Calu3 (cell line): Measurements from ENCODE around the gene POC1A. TPM values are rescaled to one million over a fixed set of nuclear protein-coding genes. Genes with fewer than 3 reads are reported as not detected.

Experiments used
- BruUV-seq: library from RNA; stranded (reverse); fragments of 400-500 nt; replicated peaks from 2 replicates; lab custom pipeline; 2021; lab: Mats Ljungman, UMichigan
- CTCF ChIA-PET: fragments of 300-600 bp; sonication (Branson Sonifier 250); formaldehyde crosslinking; loops from one replicate; lab custom pipeline; 2022; ENCODE audit warnings: antibody characterized with exemption; lab: Charles Lee
- DNase-seq: peaks from one replicate; pipeline ENCODE4 v3.0.0; 2022
- H3K27ac Mint-ChIP-seq: one replicate; pipeline ENCODE4 v1.8.0; 2022; ENCODE audit warnings: mixed read lengths; ENCODE audit not compliant: unreplicated experiment
- H3K27me3 Mint-ChIP-seq: one replicate; pipeline ENCODE4 v1.8.0; 2022; ENCODE audit warnings: mixed read lengths; ENCODE audit not compliant: unreplicated experiment
- H3K36me3 Mint-ChIP-seq: one replicate; pipeline ENCODE4 v1.8.0; 2022; ENCODE audit warnings: mild to moderate bottlenecking, moderate library complexity, mixed read lengths; ENCODE audit not compliant: insufficient read depth, unreplicated experiment
- H3K4me1 Mint-ChIP-seq: one replicate; pipeline ENCODE4 v1.8.0; 2022; ENCODE audit warnings: mild to moderate bottlenecking, low read depth, mixed read lengths; ENCODE audit not compliant: unreplicated experiment
- H3K4me3 Mint-ChIP-seq: one replicate; pipeline ENCODE4 v1.8.0; 2022; ENCODE audit warnings: mild to moderate bottlenecking, low read depth, moderate library complexity, mixed read lengths; ENCODE audit not compliant: unreplicated experiment
- H3K9me3 Mint-ChIP-seq: one replicate; pipeline ENCODE4 v1.8.0; 2022; ENCODE audit warnings: low read depth, mixed read lengths; ENCODE audit not compliant: unreplicated experiment
- intact Hi-C: fragments of 100-400 bp; cut with micrococcal nuclease; formaldehyde crosslinking; loops from one replicate; pipeline ENCODE4 v1.10.0; 2022; ENCODE audit not compliant: unreplicated experiment
- total RNA-seq: library from RNA; stranded (reverse); gene quantifications from 2 replicates; pipeline ENCODE4 v1.2.3, GENCODE V29; 2022
- TF ChIP-seq, protein P1 (sequence below): fragments of 200-600 bp; IDR thresholded peaks from one replicate; pipeline ENCODE4 v1.8.0; 2022; ENCODE audit warnings: antibody characterized with exemption; ENCODE audit not compliant: unreplicated experiment

The POC1A gene
- total RNA-seq, 1 experiment from 2014 or later: 26.9 TPM

GRCh38 chr3:52028572-52028971, 125.7 kb downstream of the POC1A start:
- Mint-ChIP-seq H3K9me3 (peaks cover 3% of the 10 kb centered on the region), H3K4me3 (no peak overlapping the region), H3K27me3 (no peaks in the 10 kb centered on the region), H3K27ac (no peak overlapping the region), H3K4me1 (no peaks in the 10 kb centered on the region), H3K36me3 (peaks cover 5% of the 10 kb centered on the region)
- BruUV-seq: no TSS peak
- TF ChIP-seq, protein P1, sequence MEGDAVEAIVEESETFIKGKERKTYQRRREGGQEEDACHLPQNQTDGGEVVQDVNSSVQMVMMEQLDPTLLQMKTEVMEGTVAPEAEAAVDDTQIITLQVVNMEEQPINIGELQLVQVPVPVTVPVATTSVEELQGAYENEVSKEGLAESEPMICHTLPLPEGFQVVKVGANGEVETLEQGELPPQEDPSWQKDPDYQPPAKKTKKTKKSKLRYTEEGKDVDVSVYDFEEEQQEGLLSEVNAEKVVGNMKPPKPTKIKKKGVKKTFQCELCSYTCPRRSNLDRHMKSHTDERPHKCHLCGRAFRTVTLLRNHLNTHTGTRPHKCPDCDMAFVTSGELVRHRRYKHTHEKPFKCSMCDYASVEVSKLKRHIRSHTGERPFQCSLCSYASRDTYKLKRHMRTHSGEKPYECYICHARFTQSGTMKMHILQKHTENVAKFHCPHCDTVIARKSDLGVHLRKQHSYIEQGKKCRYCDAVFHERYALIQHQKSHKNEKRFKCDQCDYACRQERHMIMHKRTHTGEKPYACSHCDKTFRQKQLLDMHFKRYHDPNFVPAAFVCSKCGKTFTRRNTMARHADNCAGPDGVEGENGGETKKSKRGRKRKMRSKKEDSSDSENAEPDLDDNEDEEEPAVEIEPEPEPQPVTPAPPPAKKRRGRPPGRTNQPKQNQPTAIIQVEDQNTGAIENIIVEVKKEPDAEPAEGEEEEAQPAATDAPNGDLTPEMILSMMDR: no peak
- intact Hi-C loops: no loop called here
- no peak for DNase-seq
- CTCF ChIA-PET: no interaction called here

GRCh38 chr3:52026041-52026440, 128.2 kb downstream of the POC1A start:
- Mint-ChIP-seq H3K4me1 (no peaks in the 10 kb centered on the region), H3K36me3 (peaks cover 5% of the 10 kb centered on the region), H3K27ac (peak overlapping the region; percentile 11), H3K4me3 (no peak overlapping the region), H3K9me3 (no peaks in the 10 kb centered on the region), H3K27me3 (no peaks in the 10 kb centered on the region)
- intact Hi-C loops: no loop called here
- CTCF ChIA-PET: no interaction called here
- no peak for DNase-seq
- BruUV-seq: no TSS peak
- TF ChIP-seq, protein P1: no peak

DNA sequence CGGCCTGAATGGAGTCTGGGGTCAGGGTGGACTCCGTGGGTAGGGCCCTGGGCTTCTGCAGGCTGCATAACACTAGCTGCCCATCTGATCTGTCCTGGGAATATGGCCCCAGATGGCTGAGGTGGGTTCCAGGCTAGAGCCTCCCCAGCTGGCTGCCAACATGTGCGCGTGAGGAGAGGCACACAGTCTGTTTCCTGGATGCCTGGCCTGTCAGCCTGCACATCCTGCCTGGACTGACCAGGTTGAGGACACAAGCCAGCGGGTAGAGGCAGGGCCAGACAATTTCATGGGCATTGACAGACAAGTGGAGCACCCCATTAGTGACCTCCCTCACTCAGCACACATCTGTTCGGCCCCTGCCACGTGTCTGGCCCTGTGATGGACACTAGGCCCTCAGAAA, 128.8 kb downstream of the POC1A start:
- DNase-seq: no peak
- CTCF ChIA-PET: no interaction called here

More for the DNA sequence above, 128.8 kb downstream of the POC1A start:
- H3K9me3 Mint-ChIP-seq: no peaks in the 10 kb centered on the region
- H3K27ac Mint-ChIP-seq: no peak overlapping the region
- H3K27me3 Mint-ChIP-seq: no peaks in the 10 kb centered on the region
- no peak overlapping the region for H3K4me3 Mint-ChIP-seq
- no TSS peak for BruUV-seq
- no peaks in the 10 kb centered on the region for H3K4me1 Mint-ChIP-seq
- H3K36me3 Mint-ChIP-seq: peaks cover 5% of the 10 kb centered on the region
- intact Hi-C loops: no loop called here
- TF ChIP-seq, protein P1: no peak

Other genes starting within 250 kb of the POC1A start
- gene RRP9, start 212.5 kb downstream of the POC1A start, total RNA-seq: 39.3 and 40.3 TPM in 2 replicates
- gene PARP3, start 212.1 kb downstream of the POC1A start, total RNA-seq: 15.0 and 20.4 TPM in 2 replicates
- gene GPR62, start 199.0 kb downstream of the POC1A start, total RNA-seq: not detected in 2 replicates
- gene PCBP4, start 187.0 kb downstream of the POC1A start, total RNA-seq: 29.8 and 31.5 TPM in 2 replicates
- 39.8 and 45.4 TPM in 2 replicates for gene ABHD14B, start 180.4 kb downstream of the POC1A start, total RNA-seq
- gene ABHD14A, start 179.4 kb downstream of the POC1A start, total RNA-seq: 6.6 and 7.3 TPM in 2 replicates
- 71.6 and 74.9 TPM in 2 replicates for gene ACY1, start 170.9 kb downstream of the POC1A start, total RNA-seq
- 747 and 782 TPM in 2 replicates for gene RPL29, start 158.5 kb downstream of the POC1A start, total RNA-seq
- 7.7 and 7.9 TPM in 2 replicates for gene DUSP7, start 97.9 kb downstream of the POC1A start, total RNA-seq
- gene ALAS1, start 43.7 kb upstream of the POC1A start, total RNA-seq: 80.2 and 81.7 TPM in 2 replicates
- 0.14 and 0.27 TPM in 2 replicates for gene TLR9, start 71.2 kb upstream of the POC1A start, total RNA-seq
- 48.1 and 49.1 TPM in 2 replicates for gene TWF2, start 84.7 kb upstream of the POC1A start, total RNA-seq
- 6.5 and 7.1 TPM in 2 replicates for gene PPM1M, start 91.3 kb upstream of the POC1A start, total RNA-seq
- gene WDR82, start 124.2 kb upstream of the POC1A start, total RNA-seq: 55.4 and 59.7 TPM in 2 replicates
- gene GLYCTK, start 133.4 kb upstream of the POC1A start, total RNA-seq: 9.4 and 10.7 TPM in 2 replicates
- gene DNAH1, start 161.9 kb upstream of the POC1A start, total RNA-seq: 10.2 and 13.1 TPM in 2 replicates